HEK293 (cell line): ENCODE results near the gene ZNF467.
A peak's percentile ranks its signal among the peaks of the same experiment; 100 is the strongest.

Experiments used
- BCL6B ChIP-seq: fragments of 450-650 bp; formaldehyde crosslinking; IDR thresholded peaks from 2 replicates; pipeline ENCODE4 v1.5.1; 2017; ENCODE audit warnings: missing biosample characterization, missing genetic modification characterization
- CTCF ChIP-seq: fragments of 450-650 bp; formaldehyde crosslinking; IDR thresholded peaks from 2 replicates; pipeline ENCODE4 v1.5.1; 2016; ENCODE audit warnings: missing biosample characterization, missing genetic modification characterization
- FEZF1 ChIP-seq: fragments of 450-650 bp; formaldehyde crosslinking; IDR thresholded peaks from 2 replicates; pipeline ENCODE4 v1.5.1; 2016; ENCODE audit warnings: missing biosample characterization, missing genetic modification characterization
- GLI4 ChIP-seq: fragments of 450-650 bp; formaldehyde crosslinking; IDR thresholded peaks from 2 replicates; pipeline ENCODE4 v1.5.1; 2016; ENCODE audit warnings: missing biosample characterization, missing genetic modification characterization
- PRDM2 ChIP-seq: fragments of 450-650 bp; formaldehyde crosslinking; IDR thresholded peaks from 2 replicates; pipeline ENCODE4 v1.5.1; 2016; ENCODE audit warnings: missing biosample characterization, missing genetic modification characterization, borderline replicate concordance
- PRDM4 ChIP-seq: fragments of 450-650 bp; formaldehyde crosslinking; IDR thresholded peaks from 2 replicates; pipeline ENCODE4 v1.5.1; 2017; ENCODE audit warnings: missing biosample characterization, missing genetic modification characterization
- ZBTB48 ChIP-seq: fragments of 450-650 bp; formaldehyde crosslinking; IDR thresholded peaks from 2 replicates; pipeline ENCODE4 v1.5.1; 2016; ENCODE audit warnings: missing biosample characterization, missing genetic modification characterization
- ZEB2 ChIP-seq: fragments of 450-650 bp; formaldehyde crosslinking; IDR thresholded peaks from 2 replicates; pipeline ENCODE4 v1.5.1; 2016; ENCODE audit warnings: missing biosample characterization, missing genetic modification characterization
- ZNF121 ChIP-seq: fragments of 450-650 bp; formaldehyde crosslinking; IDR thresholded peaks from 2 replicates; pipeline ENCODE4 v1.5.1; 2016; ENCODE audit warnings: missing biosample characterization, missing genetic modification characterization
- ZNF132 ChIP-seq: fragments of 450-650 bp; formaldehyde crosslinking; IDR thresholded peaks from 2 replicates; pipeline ENCODE4 v1.5.1; 2017; ENCODE audit warnings: missing biosample characterization, missing genetic modification characterization, borderline replicate concordance
- ZNF18 ChIP-seq: fragments of 450-650 bp; formaldehyde crosslinking; IDR thresholded peaks from 2 replicates; pipeline ENCODE4 v1.5.1; 2016; ENCODE audit warnings: missing biosample characterization, missing genetic modification characterization
- ZNF280C ChIP-seq: fragments of 450-650 bp; formaldehyde crosslinking; IDR thresholded peaks from 2 replicates; pipeline ENCODE4 v1.5.1; 2016; ENCODE audit warnings: missing biosample characterization, missing genetic modification characterization
- ZNF324 ChIP-seq: fragments of 450-650 bp; formaldehyde crosslinking; IDR thresholded peaks from 2 replicates; pipeline ENCODE4 v1.5.1; 2016; ENCODE audit warnings: missing biosample characterization, missing genetic modification characterization
- ZNF394 ChIP-seq: fragments of 450-650 bp; formaldehyde crosslinking; IDR thresholded peaks from 2 replicates; pipeline ENCODE4 v1.5.1; 2016; ENCODE audit warnings: missing biosample characterization, missing genetic modification characterization, mild to moderate bottlenecking, moderate library complexity, borderline replicate concordance
- ZNF433 ChIP-seq: fragments of 450-650 bp; formaldehyde crosslinking; IDR thresholded peaks from 2 replicates; pipeline ENCODE4 v1.5.1; 2016; ENCODE audit warnings: missing biosample characterization, missing genetic modification characterization, low read depth
- ZNF473 ChIP-seq: fragments of 450-650 bp; formaldehyde crosslinking; IDR thresholded peaks from 2 replicates; pipeline ENCODE4 v1.5.1; 2017; ENCODE audit warnings: missing biosample characterization, missing genetic modification characterization
- ZNF600 ChIP-seq: fragments of 450-650 bp; formaldehyde crosslinking; IDR thresholded peaks from 2 replicates; pipeline ENCODE4 v1.5.1; 2016; ENCODE audit warnings: missing biosample characterization, missing genetic modification characterization
- ZNF621 ChIP-seq: fragments of 450-650 bp; formaldehyde crosslinking; IDR thresholded peaks from 2 replicates; pipeline ENCODE4 v1.5.1; 2017; ENCODE audit warnings: missing biosample characterization, missing genetic modification characterization
- ZNF707 ChIP-seq: fragments of 450-650 bp; formaldehyde crosslinking; IDR thresholded peaks from 2 replicates; pipeline ENCODE4 v1.5.1; 2016; ENCODE audit warnings: missing biosample characterization, missing genetic modification characterization
- ZNF747 ChIP-seq: fragments of 450-650 bp; formaldehyde crosslinking; IDR thresholded peaks from 2 replicates; pipeline ENCODE4 v1.5.1; 2016; ENCODE audit warnings: missing biosample characterization, missing genetic modification characterization
- ZSCAN30 ChIP-seq: fragments of 450-650 bp; IDR thresholded peaks from 2 replicates; pipeline ENCODE4 v1.5.1; 2018; ENCODE audit warnings: missing biosample characterization, mild to moderate bottlenecking, missing genetic modification characterization, moderate library complexity

ZNF467 gene

GRCh38 chr7:149771720-149772240 lies 1.6 kb downstream of the ZNF467 start (continued):
- TF ChIP-seq PRDM2 (tag by site-specific recombination) (no peak), BCL6B (no peak), PRDM4 (peak; percentile 49; the same call in 1 of the 2 replicates), ZNF600 (tag by site-specific recombination) (peak; percentile 85), ZNF394 (tag by site-specific recombination) (no peak), ZNF121 (tag by site-specific recombination) (no peak), ZNF621 (tag by site-specific recombination) (no peak), ZNF707 (tag by site-specific recombination) (no peak), CTCF (no peak), ZBTB48 (tag by site-specific recombination) (peak; percentile 65; the same call in 1 of the 2 replicates), ZNF324 (tag by site-specific recombination) (peak; percentile 27; the same call in 1 of the 2 replicates), ZNF132 (tag by site-specific recombination) (no peak), GLI4 (tag by site-specific recombination) (peak; percentile 87; the same call in 1 of the 2 replicates), ZNF280C (tag by site-specific recombination) (no peak), ZNF747 (tag by site-specific recombination) (no peak), ZSCAN30 (tag by site-specific recombination) (0 out of 2 replicates have a peak, but pooled peaks have one; percentile 46), ZEB2 (peak; percentile 89), ZNF433 (tag by site-specific recombination) (no peak), ZNF18 (tag by site-specific recombination) (0 out of 2 replicates have a peak, but pooled peaks have one; percentile 30), FEZF1 (tag by site-specific recombination) (no peak), ZNF473 (tag by site-specific recombination) (no peak)
- TF ChIP-seq, all 188 proteins: peak for 63
